ENCODE measurements around the gene HBA1.

- no peak for TF ChIP-seq MCM7 (IDR thresholded peaks at IDR 0.05)
- TF ChIP-seq IRF2 (CRISPR knock-in tag; IDR thresholded peaks at IDR 0.05), result no peak
- no peak for TF ChIP-seq CEBPB (tag; IDR thresholded peaks at IDR 0.05)
- TF ChIP-seq GATAD2B (IDR thresholded peaks at IDR 0.05; ENCODE audit: borderline replicate concordance), result no peak
Measured at GRCh38 chr16:175011-175949, 1.2 kb upstream of the HBA1 start.
